HG02840 (cell line): ENCODE results near the gene NEU4.
"Not testable (repeated sequence)": the region's sequence is repeated elsewhere in the genome, so short reads cannot be mapped to it uniquely, and the experiment has no call there.

Source experiments
- ATAC-seq: cut with Tn5 transposase; IDR thresholded peaks from one replicate; pipeline ENCODE4 v1.9.1; 2021; ENCODE audit warnings: mild to moderate bottlenecking, moderate library complexity, moderate number of reproducible peaks; ENCODE audit not compliant: unreplicated experiment, low FRiP score

NEU4 gene

DNA sequence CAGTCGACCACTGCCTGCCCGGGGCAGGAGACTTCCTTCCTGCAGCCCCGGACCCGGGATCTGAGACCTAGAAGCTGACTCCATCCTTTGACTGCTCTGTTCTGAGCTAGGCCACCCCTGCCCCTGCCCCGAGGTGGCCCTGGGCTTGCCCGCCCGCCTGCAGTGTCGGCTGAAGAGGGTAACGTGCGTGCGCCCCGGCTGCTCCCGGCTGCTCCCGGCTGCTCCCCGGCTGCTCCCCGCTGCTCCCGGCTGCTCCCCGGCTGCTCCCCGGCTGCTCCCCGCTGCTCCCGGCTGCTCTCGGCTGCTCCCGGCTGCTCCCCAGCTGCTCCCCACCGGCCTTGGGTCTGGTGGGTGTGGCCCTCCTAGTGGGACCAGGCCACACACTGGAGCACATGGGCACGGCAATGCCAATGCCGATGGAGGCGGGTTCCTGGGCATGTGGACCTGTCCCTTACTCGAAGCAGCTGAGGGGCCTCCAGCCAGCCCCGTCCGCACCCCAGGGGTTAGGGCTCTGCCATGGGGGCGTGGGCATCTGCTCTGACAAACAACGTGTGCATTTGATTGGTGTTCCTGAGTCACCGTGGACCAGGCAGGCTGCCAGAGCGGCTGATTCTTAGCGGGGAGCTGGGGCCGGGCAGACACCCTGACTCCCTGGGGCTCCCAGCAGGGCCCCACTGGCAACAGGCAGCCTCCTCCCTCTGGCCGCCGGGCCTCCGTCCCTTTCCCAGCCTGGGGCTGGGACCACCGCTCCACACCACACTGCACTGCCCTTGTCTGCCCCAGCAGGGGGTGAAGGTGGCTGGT, 34.4 kb upstream of the NEU4 start:
- no peak for ATAC-seq

DNA sequence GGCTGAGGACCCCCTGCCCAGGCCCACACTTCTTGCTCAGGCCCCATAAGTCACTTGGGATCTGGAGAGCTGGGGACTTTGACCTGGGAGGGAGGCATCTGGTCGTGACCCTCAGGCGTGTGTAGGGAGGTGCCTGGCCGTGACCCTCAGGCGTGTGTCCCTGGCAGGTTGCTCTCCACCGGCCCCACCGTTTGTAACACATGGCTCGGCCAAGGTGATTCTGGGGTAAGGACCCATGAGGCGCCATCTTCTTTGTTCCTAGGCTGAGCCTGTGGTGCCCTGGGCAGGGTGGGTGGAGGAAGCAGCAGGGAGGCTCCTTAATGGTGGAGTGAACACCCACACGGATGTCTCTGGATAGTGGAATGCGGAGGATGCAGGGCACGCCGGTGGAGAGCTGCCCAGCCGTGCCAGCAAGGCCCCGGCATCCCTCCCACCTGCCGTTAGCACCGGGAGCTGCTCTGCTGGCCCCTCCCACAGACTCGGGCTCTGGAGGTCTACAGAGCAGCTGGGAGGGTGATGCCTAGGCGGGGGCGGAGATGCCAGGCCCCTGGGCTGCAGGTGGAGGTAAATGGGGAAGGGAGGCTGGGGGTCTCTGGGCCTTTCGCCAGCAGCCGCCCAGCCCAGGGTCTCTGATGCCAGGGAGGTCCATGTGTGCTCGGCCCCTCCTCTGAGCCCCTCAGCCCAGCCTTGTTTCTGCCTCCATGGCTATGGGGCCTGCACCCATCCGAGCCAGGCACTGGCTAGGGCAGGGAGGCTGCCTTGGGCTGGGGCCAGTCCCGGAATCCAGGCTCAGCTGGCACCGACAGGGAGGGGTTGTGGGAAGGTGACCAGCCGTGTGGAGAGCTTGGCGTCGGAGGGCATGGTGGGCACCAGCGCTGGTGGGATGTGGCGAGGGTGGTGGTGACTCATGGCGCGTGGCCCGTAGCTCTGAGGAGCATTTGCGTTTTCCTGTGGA, 33.5 kb upstream of the NEU4 start:
- ATAC-seq: no peak

DNA sequence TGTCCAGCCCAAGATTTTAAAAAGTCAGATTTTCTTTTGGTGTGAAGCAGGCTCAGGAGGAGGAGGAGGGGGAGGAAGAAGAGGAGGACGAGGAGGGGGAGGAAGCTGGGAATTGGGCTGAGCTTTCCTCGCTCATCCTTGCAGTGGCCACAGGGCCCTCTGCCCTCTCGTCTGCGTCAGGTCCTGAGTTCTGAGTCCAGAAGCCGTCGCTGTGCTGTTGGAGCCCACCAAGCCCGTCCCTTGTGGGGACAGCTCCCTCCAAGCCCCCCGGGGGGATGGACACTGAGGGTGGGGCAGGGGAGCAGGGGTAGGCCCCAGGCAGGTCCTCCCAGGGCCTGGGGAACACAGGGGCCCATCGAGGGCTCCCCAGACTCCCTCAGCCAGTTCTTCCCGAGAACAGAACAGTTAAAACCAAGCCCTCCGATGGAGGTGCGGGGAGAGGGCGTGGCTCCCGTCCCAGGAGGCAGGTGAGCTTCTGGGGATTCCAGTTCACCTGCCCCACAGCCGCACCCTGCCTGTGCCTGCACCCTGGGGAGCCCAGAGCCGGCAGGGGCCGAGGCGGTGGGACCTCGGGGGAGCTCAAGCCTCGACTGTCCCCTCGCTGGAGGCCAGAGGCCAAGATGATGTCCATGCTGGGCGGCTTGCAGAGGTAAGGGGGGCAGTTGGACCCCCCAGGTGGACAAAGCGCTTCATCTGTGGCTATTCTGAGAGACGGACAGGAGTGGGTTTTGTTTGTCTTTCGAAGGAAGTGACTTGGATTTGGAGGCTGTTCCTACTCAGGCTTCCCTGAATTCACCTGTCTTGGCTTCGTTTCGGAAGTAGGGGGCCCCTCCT, 32.4 kb upstream of the NEU4 start, which contains the start of gene GAL3ST2:
TSS of gene GAL3ST2 (plus strand) at position 487 of the 834 bp plus-strand sequence. CDS start at position 621, 134 bp downstream.
- ATAC-seq: no peak

DNA sequence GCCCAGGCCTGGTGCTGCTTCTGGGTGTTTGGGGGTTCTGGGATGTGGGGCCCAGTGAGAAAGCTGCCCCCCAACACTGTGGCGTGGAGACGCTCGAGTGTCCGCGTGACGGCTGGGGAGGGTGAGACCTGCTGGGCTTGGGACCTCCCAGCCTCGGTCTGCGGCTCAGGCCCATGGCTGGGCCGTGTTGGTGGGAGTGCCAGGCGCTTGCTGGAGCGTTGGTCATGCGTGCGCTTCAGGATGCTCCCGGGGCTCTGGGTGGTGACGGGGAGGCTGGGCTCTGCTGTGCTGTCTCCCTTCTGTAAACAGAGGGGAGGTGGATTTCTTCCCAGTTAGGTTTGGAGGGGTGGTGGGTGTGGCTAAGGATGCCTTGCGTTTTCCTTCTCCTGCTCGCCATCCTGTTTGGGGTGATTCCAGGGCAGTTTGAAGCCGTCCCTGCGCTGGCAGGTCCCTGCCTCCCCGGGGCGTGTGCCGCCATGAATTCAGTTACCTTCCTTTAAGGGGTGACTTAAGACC, 31.8 kb upstream of the NEU4 start:
- ATAC-seq: no peak

DNA sequence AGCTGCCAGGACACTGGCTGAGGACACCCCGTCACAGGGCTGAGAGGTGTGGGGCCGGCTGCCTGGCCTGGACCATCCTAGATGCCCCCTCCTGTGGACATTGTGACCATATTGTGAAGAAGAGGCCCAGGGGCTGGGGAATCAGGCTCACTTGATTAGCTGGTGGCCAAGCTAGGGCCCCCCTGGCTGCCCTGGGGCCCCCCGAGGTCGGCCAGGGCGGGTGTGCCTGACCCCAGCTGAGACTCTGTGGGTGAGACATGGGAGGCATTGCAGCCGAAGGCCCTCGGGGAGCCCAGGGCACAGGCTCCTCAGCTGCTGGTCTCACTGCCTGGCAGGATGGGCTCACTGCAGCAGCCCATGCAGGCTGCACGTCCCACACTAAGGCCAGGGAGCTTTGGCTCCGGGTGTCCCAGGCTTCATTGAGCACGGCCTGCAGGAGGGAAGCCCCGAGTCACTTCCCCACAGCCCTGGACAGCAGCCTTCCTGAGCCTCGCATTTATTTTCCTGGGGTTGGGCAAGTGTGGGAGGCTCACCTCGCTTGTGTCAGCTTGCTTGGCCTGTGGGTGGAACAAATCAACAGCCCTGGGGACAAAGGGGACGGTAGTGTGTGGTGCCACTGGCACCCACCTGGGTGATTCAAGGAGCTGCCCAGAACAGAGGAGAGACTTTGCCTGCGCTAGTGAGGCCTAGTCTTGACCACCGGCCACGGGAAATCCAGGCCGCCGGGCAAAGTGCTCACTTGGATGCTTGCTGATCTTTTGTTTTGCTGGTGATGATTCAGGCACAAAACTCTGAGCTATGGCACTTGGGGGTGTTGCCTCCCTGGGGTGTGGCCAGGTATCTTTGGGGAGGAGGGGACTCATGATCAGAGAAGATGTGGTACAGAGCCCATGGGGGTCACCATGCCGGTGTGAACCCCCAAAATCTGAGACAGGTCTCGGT, 31.0 kb upstream of the NEU4 start:
- no peak for ATAC-seq

DNA sequence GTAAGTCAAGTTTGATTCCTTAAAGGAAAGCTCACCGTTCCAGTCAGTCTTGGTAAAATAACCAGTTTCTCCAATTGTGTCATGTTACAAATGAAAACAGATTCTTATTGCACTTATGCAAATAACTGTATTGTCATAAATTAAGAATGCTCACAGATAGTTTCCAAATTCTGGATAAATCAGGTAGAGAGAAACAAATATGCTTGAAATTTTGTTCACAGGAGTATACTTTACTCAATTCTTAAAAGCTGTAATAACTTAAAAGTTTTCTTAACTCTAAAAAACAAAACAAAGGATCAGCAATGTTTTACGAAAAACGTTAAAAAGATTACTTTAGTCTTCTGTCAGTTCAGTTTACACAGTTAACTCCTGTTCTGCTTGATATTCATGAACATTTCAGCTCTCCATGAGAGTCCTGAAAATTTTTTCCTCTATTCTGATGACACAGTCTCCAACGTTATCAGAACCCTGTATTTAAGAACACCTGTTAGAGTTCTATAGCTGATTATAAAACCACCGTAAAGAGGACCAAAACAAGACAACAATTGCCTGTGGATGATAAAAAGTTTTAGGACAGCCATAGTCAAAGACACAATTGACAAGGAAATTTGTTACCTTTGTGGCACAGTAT, 27.9 kb upstream of the NEU4 start:
- ATAC-seq: no peak

DNA sequence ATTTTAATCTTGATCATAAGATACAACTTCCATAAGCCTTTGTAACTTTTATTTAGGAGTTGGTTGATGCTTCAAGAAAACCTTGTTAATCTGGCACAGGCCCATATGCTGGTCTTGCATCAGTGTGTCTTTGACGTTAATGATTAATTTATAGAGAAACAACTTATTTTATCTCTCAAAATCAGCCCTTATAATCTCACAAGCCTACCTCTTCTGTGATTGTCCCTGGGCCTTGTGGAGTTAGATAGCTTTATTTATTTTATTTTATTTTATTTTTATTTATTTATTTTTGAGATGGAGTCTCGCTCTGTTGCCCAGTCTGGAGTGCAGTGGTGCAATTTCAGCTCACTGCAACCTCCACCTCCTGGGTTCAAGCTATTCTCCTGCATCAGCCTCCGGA, 26.9 kb upstream of the NEU4 start:
- not testable (repeated sequence) for ATAC-seq

DNA sequence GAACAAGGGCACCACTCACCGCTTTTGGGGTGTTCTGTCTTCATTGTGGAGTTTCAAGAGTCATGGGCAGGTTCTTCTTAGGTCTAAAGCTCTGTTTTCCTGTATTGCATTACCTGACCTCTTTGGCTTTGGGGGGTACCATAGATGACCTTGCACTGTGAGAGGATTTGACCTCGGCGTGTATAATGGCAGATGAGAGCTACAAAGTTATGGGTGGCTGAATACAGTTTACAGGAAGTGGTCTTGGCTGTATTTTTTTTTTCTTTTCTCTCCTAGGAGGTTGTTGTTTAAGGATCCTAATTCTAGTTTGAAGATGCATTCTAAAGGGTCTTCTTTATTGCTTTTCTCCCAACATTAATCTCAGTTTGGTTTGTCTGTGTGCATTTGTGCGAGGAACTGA, 20.9 kb upstream of the NEU4 start:
- ATAC-seq: no peak

DNA sequence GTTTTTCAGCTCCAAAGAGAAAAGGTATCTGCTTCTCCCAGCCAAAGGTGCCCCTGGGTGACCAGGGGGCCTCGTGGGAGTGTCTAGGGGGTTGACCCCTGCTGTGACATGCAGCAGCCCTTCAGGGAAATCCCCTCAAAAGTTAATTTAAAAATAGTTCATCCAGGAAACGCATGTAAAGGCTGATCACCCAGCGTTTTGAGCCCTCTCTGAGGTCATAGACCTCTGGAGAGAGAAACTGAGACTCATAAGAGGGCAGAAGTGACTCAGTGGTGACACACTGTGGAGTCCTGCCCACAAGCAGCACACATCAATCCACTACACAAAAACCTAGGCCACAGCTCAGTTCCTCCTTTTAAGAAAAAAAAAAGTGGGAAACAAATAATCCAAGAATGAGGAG, 20.4 kb upstream of the NEU4 start:
- no peak for ATAC-seq

DNA sequence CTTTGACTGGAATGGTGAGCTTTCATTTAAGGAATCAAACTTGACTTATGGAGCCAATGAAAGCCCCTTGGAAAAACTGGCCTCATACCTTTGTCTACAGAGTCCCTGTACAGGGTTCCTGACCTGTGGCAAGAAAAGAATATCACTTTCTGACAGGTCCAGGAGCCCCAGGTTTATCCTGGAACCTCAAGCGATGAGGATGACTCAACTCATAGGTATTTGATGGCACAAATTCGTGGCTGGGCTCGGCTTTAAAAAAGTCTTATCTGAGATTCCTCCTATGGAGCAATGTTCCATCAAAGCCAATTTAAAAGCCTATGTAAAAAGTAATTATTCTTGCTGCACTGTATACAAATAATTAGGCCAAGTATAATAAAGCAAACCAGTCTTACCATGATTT, 17.6 kb upstream of the NEU4 start:
- not testable (repeated sequence) for ATAC-seq

DNA sequence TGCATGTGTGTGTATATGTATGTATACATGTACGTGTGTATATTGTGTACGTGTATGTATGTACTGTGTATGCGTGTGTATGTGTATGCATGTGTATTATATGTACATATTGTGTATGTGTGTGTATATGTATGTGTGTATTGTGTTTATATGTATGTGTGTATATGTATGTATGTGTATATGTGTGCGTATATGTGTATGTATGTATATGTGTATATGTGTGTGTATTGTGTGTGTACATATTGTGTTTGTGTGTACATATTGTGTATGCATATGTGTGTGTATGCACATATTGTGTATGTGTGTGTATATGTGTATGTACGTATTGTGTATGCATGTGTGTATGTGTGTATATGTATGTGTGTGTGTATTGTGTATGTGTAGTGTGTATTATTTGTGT, 15.6 kb upstream of the NEU4 start:
- no peak for ATAC-seq

DNA sequence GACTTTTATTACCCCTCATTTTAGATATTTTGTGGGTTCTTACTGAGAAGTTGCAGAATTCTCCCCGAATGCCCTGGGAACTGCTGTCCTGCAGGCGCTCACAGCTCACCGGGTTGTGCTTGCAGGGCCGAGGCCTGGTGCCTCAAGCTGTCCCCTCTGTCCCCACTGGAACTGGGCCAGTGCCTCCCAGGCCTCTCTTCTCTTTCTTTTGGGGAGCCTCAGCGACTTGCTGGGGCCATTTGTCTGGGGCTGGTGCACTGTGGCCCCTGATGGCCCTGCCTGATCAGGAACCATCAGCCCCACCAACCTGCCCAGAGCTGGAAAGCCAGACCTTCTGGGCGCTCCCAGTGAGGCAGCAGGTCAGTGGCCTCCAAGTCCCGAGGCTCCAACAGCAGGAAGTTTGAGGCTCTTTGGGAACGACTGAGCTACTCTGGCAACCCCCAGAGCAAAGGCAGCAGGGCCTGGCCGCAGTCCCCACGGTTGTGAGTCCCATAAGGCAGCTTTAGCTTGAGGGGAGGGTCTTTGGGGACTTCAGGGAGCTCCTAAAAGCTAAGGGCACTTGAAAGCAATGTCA, 14.7 kb upstream of the NEU4 start:
- ATAC-seq: no peak

DNA sequence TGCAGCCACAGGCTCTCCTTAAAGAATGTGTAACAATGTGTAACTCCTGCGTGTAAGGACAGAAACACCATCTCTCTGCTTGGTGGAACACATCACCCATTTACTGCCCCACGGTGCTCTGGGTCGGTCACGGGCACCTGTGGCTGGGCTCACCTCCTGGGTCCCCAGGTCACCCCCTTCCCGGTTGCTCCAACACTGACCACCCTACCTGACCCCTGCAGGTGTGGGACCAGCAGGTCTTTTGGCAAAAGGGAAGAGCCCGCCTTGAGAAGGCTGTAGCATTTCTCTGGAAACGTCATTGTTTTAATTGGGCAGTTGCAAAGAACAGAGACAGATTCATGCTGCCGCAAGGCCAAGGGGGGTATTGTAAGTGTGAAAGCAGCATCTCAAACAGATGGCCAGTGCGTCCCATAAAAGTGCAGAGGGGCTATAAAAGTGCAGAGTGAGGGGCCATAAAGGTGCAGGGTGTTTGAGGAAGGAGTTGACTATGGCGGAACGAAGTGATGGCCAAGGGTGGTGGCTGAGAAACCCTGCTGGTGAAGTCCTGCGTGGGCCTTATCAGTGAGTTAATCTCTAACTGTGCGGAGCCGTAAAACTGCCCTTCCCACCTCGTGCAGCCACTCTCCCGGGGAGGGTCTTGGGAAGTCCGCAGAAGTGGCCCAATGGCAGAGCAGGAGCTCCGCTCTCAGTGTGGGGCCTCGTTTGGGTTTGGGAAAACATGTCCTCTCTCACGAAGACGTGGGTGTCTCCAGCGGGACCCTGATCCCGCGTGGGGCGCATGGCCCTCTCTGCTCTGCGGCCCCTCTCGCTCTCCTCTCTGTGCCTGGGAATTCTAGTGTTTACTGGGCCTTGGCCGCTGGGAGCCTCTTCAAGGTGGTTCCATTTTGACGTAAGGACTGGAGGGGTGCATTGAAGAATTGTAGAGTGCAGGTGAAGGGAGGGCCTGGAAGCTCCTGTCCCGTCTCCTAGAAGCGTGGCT, 13.7 kb upstream of the NEU4 start:
- ATAC-seq: no peak

DNA sequence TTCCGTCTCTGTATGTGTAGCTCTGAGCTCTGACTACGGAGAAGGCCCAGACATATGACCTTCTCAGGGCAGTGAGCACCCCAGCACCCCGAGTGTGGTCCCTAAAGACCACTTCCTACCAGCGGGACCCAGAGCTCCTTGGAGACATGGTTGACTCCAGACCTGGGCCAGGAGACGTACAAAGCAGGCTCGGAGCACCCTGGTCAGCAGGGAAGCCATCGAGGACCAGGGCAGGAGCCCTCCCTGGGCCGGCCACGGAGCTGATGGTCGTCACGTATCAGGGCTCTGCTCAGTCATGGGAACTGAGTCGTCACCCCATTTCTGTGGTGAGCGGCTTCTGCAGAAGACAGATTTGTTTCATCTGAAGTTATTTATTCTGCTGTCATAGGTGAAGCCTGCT, 12.8 kb upstream of the NEU4 start:
- ATAC-seq: no peak

DNA sequence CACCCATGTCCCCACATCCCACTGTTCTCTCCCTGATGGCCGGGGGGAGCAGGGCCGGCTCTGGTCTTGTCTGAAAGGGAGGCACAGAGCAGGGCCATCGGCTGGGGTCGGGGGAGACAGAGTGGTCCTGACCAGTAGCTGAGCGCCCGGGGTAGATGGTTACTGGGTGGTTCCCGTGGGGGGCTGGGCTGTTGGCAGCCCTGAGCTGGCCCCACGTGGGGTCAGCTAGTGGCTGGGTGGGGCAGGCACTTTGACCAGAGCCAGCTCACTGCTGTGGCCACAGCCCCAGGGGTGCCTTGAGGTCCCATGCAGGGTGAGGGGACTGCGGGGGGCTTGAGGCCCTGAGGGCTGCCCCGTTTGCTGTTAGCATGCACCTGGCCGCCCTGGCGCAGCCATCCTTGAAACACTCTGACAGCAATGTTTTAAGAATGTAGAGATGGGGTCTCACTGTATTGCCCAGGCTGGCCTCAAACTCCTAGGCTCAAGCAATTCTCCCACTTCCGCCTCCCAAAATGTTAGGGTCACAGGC, 12.3 kb upstream of the NEU4 start:
- ATAC-seq: no peak

DNA sequence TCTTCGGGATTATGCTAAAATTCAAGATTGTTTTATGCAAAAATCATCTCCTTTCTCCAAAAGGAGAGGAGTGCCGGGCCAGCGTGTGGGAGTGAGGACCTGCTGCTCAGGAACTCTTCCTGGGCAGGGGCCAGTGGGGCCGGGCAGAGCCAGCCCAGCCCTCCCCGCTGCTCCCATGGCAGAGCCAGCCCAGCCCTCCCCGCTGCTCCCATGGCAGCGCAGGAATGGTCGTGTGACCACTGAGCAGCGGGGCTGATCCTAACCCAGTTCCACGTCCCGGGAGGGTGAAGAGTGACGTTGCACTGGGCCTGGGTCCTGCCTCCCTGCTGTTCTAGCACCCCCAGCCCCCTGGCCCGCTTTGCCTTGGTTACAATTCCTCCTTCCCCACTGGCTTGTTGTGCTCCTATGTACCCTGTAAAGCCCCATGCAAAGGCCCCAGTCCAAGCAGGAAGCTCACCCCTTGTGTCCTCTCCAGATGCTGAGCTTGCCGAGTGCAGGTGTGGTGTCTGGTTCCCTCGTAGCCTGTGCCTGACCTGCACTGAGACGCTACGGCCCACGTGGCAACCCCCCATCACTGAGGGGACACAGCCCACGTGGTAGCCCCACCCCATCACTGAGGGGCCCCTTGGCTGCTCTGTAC, 11.4 kb upstream of the NEU4 start:
- no peak for ATAC-seq
